GM13977 (cell line): ENCODE results near the gene SLC7A8.

ENCODE experiments used
- DNase-seq: peaks from one replicate; pipeline ENCODE4 v3.0.0; 2012; ENCODE audit warnings: low spot score
- CTCF ChIP-seq: IDR thresholded peaks from 2 replicates; pipeline ENCODE4 v1.5.1; 2012; ENCODE audit warnings: mild to moderate bottlenecking, control low read depth; ENCODE audit not compliant: insufficient read depth; ENCODE audit errors: extremely low read depth, missing control alignments
- in situ Hi-C: fragments of 300-500 bp; cut with MboI; formaldehyde crosslinking; loops from one replicate; pipeline ENCODE4 v1.12.0; 2022; ENCODE audit warnings: low sequenced_read_pairs, low pct_unique_long_range_greater_than_20kb, mixed read lengths, inconsistent platforms; ENCODE audit not compliant: unreplicated experiment

SLC7A8 gene

GRCh38 chr14:23162005-23162404 lies 21.5 kb downstream of the SLC7A8 start:
- no peak for TF ChIP-seq CTCF
- in situ Hi-C loops = no loop called here
- no peak for DNase-seq

- TF ChIP-seq CTCF = no peak
- in situ Hi-C loops = no loop called here
- DNase-seq = no peak
These were observed 22.4 kb downstream of the SLC7A8 start for GRCh38 chr14:23160924-23161522.

- in situ Hi-C loops = no loop called here
- no peak for DNase-seq
- no peak for TF ChIP-seq CTCF
These were observed 23.9 kb downstream of the SLC7A8 start for GRCh38 chr14:23159532-23159931.

GRCh38 chr14:23158779-23159178 lies 24.7 kb downstream of the SLC7A8 start:
- no peak for DNase-seq
- in situ Hi-C loops = no loop called here
- no peak for TF ChIP-seq CTCF

GRCh38 chr14:23154964-23155587 lies 28.4 kb downstream of the SLC7A8 start:
- in situ Hi-C loops = no loop called here
- no peak for TF ChIP-seq CTCF
- no peak for DNase-seq

- no peak for TF ChIP-seq CTCF
- in situ Hi-C loops = no loop called here
- DNase-seq = no peak
These were observed 29.3 kb downstream of the SLC7A8 start for GRCh38 chr14:23153851-23154796.
